ENCODE measurements around the gene SPRED1.

The SPRED1 gene

DNA sequence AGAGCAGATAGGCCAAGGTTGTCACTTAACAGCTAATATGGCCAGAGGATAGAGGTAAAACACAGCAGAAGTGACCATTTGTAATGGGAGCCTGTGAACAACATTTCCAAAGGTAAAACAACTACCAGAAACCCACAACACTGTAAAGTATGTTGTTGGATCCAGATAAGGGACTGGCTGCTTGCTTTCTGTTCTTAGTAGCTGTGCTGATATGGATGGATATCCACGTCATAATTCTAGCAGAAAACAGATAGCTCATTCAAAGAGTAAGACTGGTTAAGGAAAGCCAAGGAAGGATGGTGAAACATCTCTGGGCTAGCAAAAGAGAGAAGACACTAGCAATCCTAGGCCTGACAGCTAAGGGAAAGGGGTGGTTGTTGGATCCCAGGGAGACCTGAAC is 36.9 kb upstream of the SPRED1 start:
- no peak for TF ChIP-seq SPI1 (IDR thresholded peaks at IDR 0.05; ENCODE audit: borderline replicate concordance, low read depth)
- no peak for TF ChIP-seq GABPA (IDR thresholded peaks at IDR 0.05; ENCODE audit: low read depth)
- no peak for TF ChIP-seq REST (IDR thresholded peaks at IDR 0.05; ENCODE audit: insufficient replicate concordance, low read depth)
- TF ChIP-seq, protein P1, sequence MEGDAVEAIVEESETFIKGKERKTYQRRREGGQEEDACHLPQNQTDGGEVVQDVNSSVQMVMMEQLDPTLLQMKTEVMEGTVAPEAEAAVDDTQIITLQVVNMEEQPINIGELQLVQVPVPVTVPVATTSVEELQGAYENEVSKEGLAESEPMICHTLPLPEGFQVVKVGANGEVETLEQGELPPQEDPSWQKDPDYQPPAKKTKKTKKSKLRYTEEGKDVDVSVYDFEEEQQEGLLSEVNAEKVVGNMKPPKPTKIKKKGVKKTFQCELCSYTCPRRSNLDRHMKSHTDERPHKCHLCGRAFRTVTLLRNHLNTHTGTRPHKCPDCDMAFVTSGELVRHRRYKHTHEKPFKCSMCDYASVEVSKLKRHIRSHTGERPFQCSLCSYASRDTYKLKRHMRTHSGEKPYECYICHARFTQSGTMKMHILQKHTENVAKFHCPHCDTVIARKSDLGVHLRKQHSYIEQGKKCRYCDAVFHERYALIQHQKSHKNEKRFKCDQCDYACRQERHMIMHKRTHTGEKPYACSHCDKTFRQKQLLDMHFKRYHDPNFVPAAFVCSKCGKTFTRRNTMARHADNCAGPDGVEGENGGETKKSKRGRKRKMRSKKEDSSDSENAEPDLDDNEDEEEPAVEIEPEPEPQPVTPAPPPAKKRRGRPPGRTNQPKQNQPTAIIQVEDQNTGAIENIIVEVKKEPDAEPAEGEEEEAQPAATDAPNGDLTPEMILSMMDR (IDR thresholded peaks at IDR 0.05; ENCODE audit: insufficient read depth, low read length): no peak
- no peak for TF ChIP-seq POLR2AphosphoS5 (IDR thresholded peaks at IDR 0.05; ENCODE audit: low read depth)
- Histone ChIP-seq H3K27ac (replicated peaks) (no peak overlapping the region), H3K4me3 (replicated peaks; ENCODE audit: insufficient read depth, low read length) (no peak overlapping the region), H3K27me3 (ENCODE audit: insufficient read depth, poor library complexity, severe bottlenecking) (no peaks in the 10 kb centered on the region)
- no peak for DNase-seq (ENCODE audit: low read depth in 1 of 2, low spot score in 1 of 2)

GRCh38 chr15:38216763-38217162 is 35.9 kb upstream of the SPRED1 start:
- TF ChIP-seq POLR2AphosphoS5 (IDR thresholded peaks at IDR 0.05; ENCODE audit: low read depth): no peak
- TF ChIP-seq SPI1 (IDR thresholded peaks at IDR 0.05; ENCODE audit: borderline replicate concordance, low read depth): no peak
- TF ChIP-seq GABPA (IDR thresholded peaks at IDR 0.05; ENCODE audit: low read depth): no peak
- TF ChIP-seq, protein P1 (IDR thresholded peaks at IDR 0.05; ENCODE audit: insufficient read depth, low read length): no peak
- TF ChIP-seq REST (IDR thresholded peaks at IDR 0.05; ENCODE audit: insufficient replicate concordance, low read depth): no peak
- DNase-seq (ENCODE audit: low read depth in 1 of 2, low spot score in 1 of 2): no peak
- no peak overlapping the region for H3K27ac ChIP-seq (replicated peaks)
- H3K4me3 ChIP-seq (replicated peaks; ENCODE audit: insufficient read depth, low read length): no peak overlapping the region
- no peaks in the 10 kb centered on the region for H3K27me3 ChIP-seq (ENCODE audit: insufficient read depth, poor library complexity, severe bottlenecking)

DNA sequence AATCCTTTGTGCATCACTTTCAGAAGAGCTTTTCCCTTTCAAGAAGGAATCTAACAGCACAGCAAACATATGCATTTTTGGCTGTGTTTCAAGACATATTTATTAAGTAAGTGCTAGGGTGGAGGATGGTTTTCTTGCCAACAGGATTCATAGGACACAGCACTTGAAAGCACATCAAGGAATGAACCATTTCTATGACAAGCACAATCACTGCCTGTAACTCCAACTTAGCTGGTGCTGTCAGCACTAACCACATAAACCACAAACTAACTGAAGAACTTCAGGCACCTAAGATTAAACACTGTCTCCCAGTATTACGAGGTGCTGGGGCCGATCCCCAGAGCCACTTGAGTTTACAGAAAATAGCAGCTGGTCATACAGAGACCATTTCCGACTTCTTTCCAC is 35.4 kb upstream of the SPRED1 start:
- no peak overlapping the region for H3K4me3 ChIP-seq (replicated peaks; ENCODE audit: insufficient read depth, low read length)
- no peaks in the 10 kb centered on the region for H3K27me3 ChIP-seq (ENCODE audit: insufficient read depth, poor library complexity, severe bottlenecking)
- TF ChIP-seq REST (IDR thresholded peaks at IDR 0.05; ENCODE audit: insufficient replicate concordance, low read depth): no peak
- TF ChIP-seq GABPA (IDR thresholded peaks at IDR 0.05; ENCODE audit: low read depth): no peak
- TF ChIP-seq, protein P1 (IDR thresholded peaks at IDR 0.05; ENCODE audit: insufficient read depth, low read length): no peak
- no peak for TF ChIP-seq SPI1 (IDR thresholded peaks at IDR 0.05; ENCODE audit: borderline replicate concordance, low read depth)
- no peak for TF ChIP-seq POLR2AphosphoS5 (IDR thresholded peaks at IDR 0.05; ENCODE audit: low read depth)
- H3K27ac ChIP-seq (replicated peaks): no peak overlapping the region
- no peak for DNase-seq (ENCODE audit: low read depth in 1 of 2, low spot score in 1 of 2)

Data from HL-60 (cell line).